A673 (cell line): ENCODE data around the gene HBQ1. TPM values are rescaled to one million over a fixed set of nuclear protein-coding genes. Genes with fewer than 3 reads are reported as not detected.

Experiments
- Bru-seq: library from RNA; stranded (reverse); fragments of 400-500 nt; gene quantifications from one replicate; lab custom pipeline; 2021; lab: Mats Ljungman, UMichigan
- BruChase-seq, 2 experiments: library from RNA; stranded (reverse); fragments of 400-500 nt; gene quantifications; one replicate each; lab custom pipeline; 2021; lab: Mats Ljungman, UMichigan
- BruUV-seq: library from RNA; stranded (reverse); fragments of 400-500 nt; replicated peaks from 2 replicates; lab custom pipeline; 2021; lab: Mats Ljungman, UMichigan
- CTCF ChIA-PET: fragments of 300-600 bp; sonication (Branson Sonifier 250); formaldehyde crosslinking; loops from one replicate; lab custom pipeline; 2022; ENCODE audit warnings: antibody characterized with exemption; lab: Charles Lee
- POLR2A ChIA-PET: fragments of 300-600 bp; sonication (Branson Sonifier 250); formaldehyde crosslinking; loops from one replicate; lab custom pipeline; 2022; ENCODE audit warnings: antibody characterized with exemption; ENCODE audit not compliant: low non-redundant PET; lab: Charles Lee
- DNase-seq: peaks from one replicate; pipeline ENCODE4 v3.0.0-alpha.2; 2015; ENCODE audit warnings: low spot score
- H3K27ac ChIP-seq: fragments of 200-600 bp; sonication (generic); 2 replicates; pipeline ENCODE4 v1.5.1; 2016; ENCODE audit warnings: mixed run types, low read depth, mild to moderate bottlenecking, mixed read lengths, antibody characterized with exemption, low read length; ENCODE audit not compliant: poor library complexity, severe bottlenecking
- H3K27me3 ChIP-seq: fragments of 200-600 bp; sonication (generic); replicated peaks from 2 replicates; pipeline ENCODE4 v1.6.1; 2017; ENCODE audit warnings: mixed run types, low read depth, mild to moderate bottlenecking, mixed read lengths, antibody characterized with exemption, low read length; ENCODE audit not compliant: insufficient read depth, poor library complexity
- H3K36me3 ChIP-seq: fragments of 200-600 bp; sonication (generic); 2 replicates; pipeline ENCODE4 v1.6.1; 2016; ENCODE audit warnings: mixed run types, mild to moderate bottlenecking, mixed read lengths, antibody characterized with exemption, low read length; ENCODE audit not compliant: insufficient read depth, poor library complexity, severe bottlenecking
- H3K4me1 ChIP-seq: fragments of 200-600 bp; sonication (generic); 2 replicates; pipeline ENCODE4 v1.6.1; 2017; ENCODE audit warnings: mixed run types, mild to moderate bottlenecking, mixed read lengths, antibody characterized with exemption, low read length; ENCODE audit not compliant: insufficient read depth, poor library complexity, severe bottlenecking
- H3K4me3 ChIP-seq: fragments of 200-600 bp; sonication (generic); 2 replicates; pipeline ENCODE4 v1.5.1; 2016; ENCODE audit warnings: low read depth, mixed run types, mild to moderate bottlenecking, mixed read lengths, low read length; ENCODE audit not compliant: poor library complexity, severe bottlenecking
- H3K9me3 ChIP-seq: fragments of 200-600 bp; sonication (generic); 2 replicates; pipeline ENCODE4 v1.6.1; 2016; ENCODE audit warnings: mixed run types, low read depth, mild to moderate bottlenecking, mixed read lengths, antibody characterized with exemption, low read length; ENCODE audit not compliant: poor library complexity, severe bottlenecking
- EZH2 ChIP-seq: fragments of 200-600 bp; sonication (generic); IDR thresholded peaks from 2 replicates; pipeline ENCODE4 v1.6.1; 2017; ENCODE audit warnings: borderline replicate concordance, low read depth, mild to moderate bottlenecking, mixed read lengths, antibody characterized with exemption, low read length; ENCODE audit not compliant: poor library complexity, severe bottlenecking
- intact Hi-C: fragments of 100-400 bp; cut with micrococcal nuclease; formaldehyde crosslinking; loops from one replicate; pipeline ENCODE4 v1.10.0; 2022; ENCODE audit not compliant: unreplicated experiment
- long read RNA-seq: library from polyadenylated mRNA; stranded (forward); transcript quantifications from one replicate; pipeline ENCODE4 v2.0.0, GENCODE V29; 2022
- total RNA-seq: library from RNA; stranded (reverse); gene quantifications from 2 replicates; pipeline ENCODE4 v1.2.3, GENCODE V29; 2021
- TF ChIP-seq, protein P1 (sequence below): fragments of 300-800, 200-600 bp; sonication (generic); conservative IDR thresholded peaks from 2 replicates; pipeline ENCODE4 v1.5.1; 2017; ENCODE audit warnings: low read depth, mild to moderate bottlenecking, antibody characterized with exemption, low read length, moderate library complexity, mixed read lengths

The HBQ1 gene
- 1.2 and 5.2 TPM in 2 replicates for total RNA-seq
- percentile 28 among the genes with signal in this experiment for Bru-seq, nascent RNA
- percentile 28 among the genes with signal in this experiment for BruChase-seq, experiment 1, labeled RNA remaining after a 2-hour chase
- not detected for BruChase-seq, experiment 2, labeled RNA remaining after a 6-hour chase
- long read RNA-seq, partial matches to known transcripts = 2 of 6 reads
- long read RNA-seq, other reads (novel, unspliced or antisense) = 0 of 6 reads

DNA sequence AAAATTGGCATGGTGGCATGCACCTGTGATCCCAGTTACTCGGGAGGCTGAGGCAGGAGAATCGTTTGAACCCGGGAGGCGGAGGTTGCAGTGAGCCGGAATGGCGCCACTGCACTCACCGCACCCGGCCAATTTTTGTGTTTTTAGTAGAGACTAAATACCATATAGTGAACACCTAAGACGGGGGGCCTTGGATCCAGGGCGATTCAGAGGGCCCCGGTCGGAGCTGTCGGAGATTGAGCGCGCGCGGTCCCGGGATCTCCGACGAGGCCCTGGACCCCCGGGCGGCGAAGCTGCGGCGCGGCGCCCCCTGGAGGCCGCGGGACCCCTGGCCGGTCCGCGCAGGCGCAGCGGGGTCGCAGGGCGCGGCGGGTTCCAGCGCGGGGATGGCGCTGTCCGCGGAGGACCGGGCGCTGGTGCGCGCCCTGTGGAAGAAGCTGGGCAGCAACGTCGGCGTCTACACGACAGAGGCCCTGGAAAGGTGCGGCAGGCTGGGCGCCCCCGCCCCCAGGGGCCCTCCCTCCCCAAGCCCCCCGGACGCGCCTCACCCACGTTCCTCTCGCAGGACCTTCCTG is at the start of gene HBQ1:
Gene HBQ1, plus strand, starts transcription at position 359 of the 575 bp plus-strand sequence. Its CDS starts 28 bp downstream, at position 387.
- no peaks in the 10 kb centered on the region for H3K9me3 ChIP-seq
- H3K36me3 ChIP-seq = no peaks in the 10 kb centered on the region
- DNase-seq = peak; percentile 65
- TF ChIP-seq, protein P1, sequence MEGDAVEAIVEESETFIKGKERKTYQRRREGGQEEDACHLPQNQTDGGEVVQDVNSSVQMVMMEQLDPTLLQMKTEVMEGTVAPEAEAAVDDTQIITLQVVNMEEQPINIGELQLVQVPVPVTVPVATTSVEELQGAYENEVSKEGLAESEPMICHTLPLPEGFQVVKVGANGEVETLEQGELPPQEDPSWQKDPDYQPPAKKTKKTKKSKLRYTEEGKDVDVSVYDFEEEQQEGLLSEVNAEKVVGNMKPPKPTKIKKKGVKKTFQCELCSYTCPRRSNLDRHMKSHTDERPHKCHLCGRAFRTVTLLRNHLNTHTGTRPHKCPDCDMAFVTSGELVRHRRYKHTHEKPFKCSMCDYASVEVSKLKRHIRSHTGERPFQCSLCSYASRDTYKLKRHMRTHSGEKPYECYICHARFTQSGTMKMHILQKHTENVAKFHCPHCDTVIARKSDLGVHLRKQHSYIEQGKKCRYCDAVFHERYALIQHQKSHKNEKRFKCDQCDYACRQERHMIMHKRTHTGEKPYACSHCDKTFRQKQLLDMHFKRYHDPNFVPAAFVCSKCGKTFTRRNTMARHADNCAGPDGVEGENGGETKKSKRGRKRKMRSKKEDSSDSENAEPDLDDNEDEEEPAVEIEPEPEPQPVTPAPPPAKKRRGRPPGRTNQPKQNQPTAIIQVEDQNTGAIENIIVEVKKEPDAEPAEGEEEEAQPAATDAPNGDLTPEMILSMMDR = peak; percentile 53
- TF ChIP-seq EZH2 = no peak
- H3K27me3 ChIP-seq = peaks cover 13% of the 10 kb centered on the region
- ChIA-PET CTCF (interaction anchor here (0.6 to 1.3 kb wide), 4 partner anchors 63 to 115 kb away, joined by 3 to 10 read pairs (median 4); no protein-coding TSS in a partner anchor), POLR2A (no interaction called here)
- peak within 1 kb of the TSS; percentile 52 for H3K4me3 ChIP-seq
- no peak within 1 kb of the TSS for H3K27ac ChIP-seq
- BruUV-seq = no TSS peak
- H3K4me1 ChIP-seq = peaks cover 23% of the 10 kb centered on the region
- intact Hi-C loops = loop anchor here (2.0 kb wide), 1 partner anchor 63 kb away; no protein-coding TSS in a partner anchor

DNA sequence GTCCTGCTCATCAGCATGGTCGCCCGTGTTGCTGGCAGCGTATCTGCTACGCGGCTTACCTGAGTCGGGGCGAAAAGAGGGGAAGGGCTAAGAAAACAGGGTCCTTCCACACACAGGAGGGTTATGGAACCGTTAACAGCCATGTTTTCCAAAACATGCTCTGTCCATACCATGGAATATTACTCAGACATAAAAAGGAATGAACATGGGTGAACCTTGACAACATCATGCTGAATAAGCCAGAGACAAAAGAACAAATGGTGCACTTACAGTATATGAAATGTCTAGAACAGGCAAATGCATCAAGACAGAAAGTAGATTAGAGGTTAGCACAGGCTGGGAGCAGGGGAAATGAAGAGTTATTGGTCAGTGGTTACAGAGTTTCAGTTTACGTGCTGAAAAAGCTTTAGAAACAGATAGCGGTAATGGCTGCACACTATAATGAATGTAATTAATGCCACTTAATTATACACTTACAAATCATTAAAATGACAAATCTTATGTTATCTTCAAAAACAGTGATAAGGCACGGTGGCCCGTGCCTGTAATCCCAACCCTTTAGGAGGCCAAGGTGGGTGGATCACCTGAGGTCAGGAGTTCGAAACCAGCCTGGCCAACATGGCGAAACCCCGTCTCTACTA is 49.6 kb upstream of the HBQ1 start:
- no peak overlapping the region for H3K27ac ChIP-seq
- no peaks in the 10 kb centered on the region for H3K27me3 ChIP-seq
- H3K36me3 ChIP-seq = no peaks in the 10 kb centered on the region
- intact Hi-C loops = no loop called here
- H3K4me1 ChIP-seq = no peaks in the 10 kb centered on the region
- no peaks in the 10 kb centered on the region for H3K9me3 ChIP-seq
- no peak for TF ChIP-seq EZH2
- TF ChIP-seq, protein P1 = no peak
- H3K4me3 ChIP-seq = no peak overlapping the region
- no peak for DNase-seq
- ChIA-PET POLR2A (no interaction called here), CTCF (no interaction called here)
- no TSS peak for BruUV-seq

DNA sequence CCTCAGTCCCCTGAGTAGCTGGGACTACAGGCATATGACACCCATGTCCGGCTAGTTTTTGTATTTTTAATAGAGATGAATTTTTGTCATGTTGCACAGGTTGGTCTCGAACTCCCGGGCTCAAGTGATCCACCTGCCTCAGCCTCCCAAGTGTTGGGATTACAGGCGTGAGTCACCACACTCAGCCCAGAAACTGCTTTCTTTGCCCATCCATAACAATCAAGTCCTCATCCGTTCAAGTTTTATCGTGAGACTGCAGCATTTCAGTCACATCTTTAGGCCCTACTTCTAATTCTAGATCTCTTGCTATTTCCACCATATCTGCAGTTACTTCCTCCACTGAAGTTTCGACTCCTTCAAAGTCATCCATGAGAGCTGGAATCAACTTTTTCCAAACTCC is 48.1 kb upstream of the HBQ1 start:
- CTCF ChIA-PET = no interaction called here
- intact Hi-C loops = no loop called here
- POLR2A ChIA-PET = no interaction called here
- Histone ChIP-seq H3K4me3 (no peak overlapping the region), H3K36me3 (no peaks in the 10 kb centered on the region), H3K27me3 (no peaks in the 10 kb centered on the region), H3K9me3 (no peaks in the 10 kb centered on the region), H3K4me1 (no peaks in the 10 kb centered on the region), H3K27ac (no peak overlapping the region)
- TF ChIP-seq EZH2 = no peak
- TF ChIP-seq, protein P1 = no peak
- no TSS peak for BruUV-seq
- DNase-seq = no peak
